HG03520 (cell line): ENCODE results near the gene SHOC2.

Source experiments
- ATAC-seq: cut with Tn5 transposase; IDR thresholded peaks from one replicate; pipeline ENCODE4 v1.9.1; 2021; ENCODE audit warnings: mild to moderate bottlenecking, moderate library complexity; ENCODE audit not compliant: unreplicated experiment

The SHOC2 gene

GRCh38 chr10:110919349-110919931, at the start of gene SHOC2:
TSS of gene SHOC2 (plus strand) at chr10:110919604. CDS start at chr10:110964359, 44,755 bp downstream.
- ATAC-seq: peak; percentile 11

GRCh38 chr10:110870823-110871297, 48.5 kb upstream of the SHOC2 start:
- no peak for ATAC-seq

- peak; percentile 68 for ATAC-seq
Measured at GRCh38 chr10:110871298-110872084, 47.9 kb upstream of the SHOC2 start, which contains the start of gene PDCD4. TSS of gene PDCD4 (plus strand) at chr10:110871928. CDS start at chr10:110876028, 4,100 bp downstream.

- ATAC-seq: peak; percentile 29
Measured at GRCh38 chr10:110872145-110872983, 47.0 kb upstream of the SHOC2 start.

GRCh38 chr10:110872984-110873923, 46.1 kb upstream of the SHOC2 start:
- no peak for ATAC-seq

GRCh38 chr10:110873951-110874350, 45.5 kb upstream of the SHOC2 start:
- no peak for ATAC-seq

GRCh38 chr10:110876000-110876399, 43.4 kb upstream of the SHOC2 start:
- no peak for ATAC-seq

GRCh38 chr10:110876788-110877187, 42.6 kb upstream of the SHOC2 start:
- no peak for ATAC-seq

- no peak for ATAC-seq
Measured at GRCh38 chr10:110880012-110880411, 39.4 kb upstream of the SHOC2 start.

GRCh38 chr10:110881247-110881646, 38.2 kb upstream of the SHOC2 start:
- ATAC-seq: no peak

- ATAC-seq: no peak
Measured at GRCh38 chr10:110881905-110882304, 37.5 kb upstream of the SHOC2 start.

GRCh38 chr10:110883924-110884323, 35.5 kb upstream of the SHOC2 start:
- no peak for ATAC-seq

- ATAC-seq: no peak
Measured at GRCh38 chr10:110885932-110886674, 33.3 kb upstream of the SHOC2 start.

- no peak for ATAC-seq
Measured at GRCh38 chr10:110887560-110887959, 31.8 kb upstream of the SHOC2 start.

GRCh38 chr10:110892602-110893288, 26.7 kb upstream of the SHOC2 start:
- no peak for ATAC-seq

GRCh38 chr10:110893559-110894179, 25.7 kb upstream of the SHOC2 start:
- peak; percentile 61 for ATAC-seq

GRCh38 chr10:110897184-110897583, 22.2 kb upstream of the SHOC2 start:
- ATAC-seq: no peak

GRCh38 chr10:110898391-110898790, 21.0 kb upstream of the SHOC2 start:
- no peak for ATAC-seq
